ENCODE measurements around the gene STUM. TPM values are rescaled to one million over a fixed set of nuclear protein-coding genes. Genes with fewer than 3 reads are reported as not detected.

The STUM gene
- total RNA-seq, 4 donors from 2014 or later, result 0.92 to 1.9 (median 1.0) TPM

GRCh38 chr1:226626577-226626956 lies 78.0 kb downstream of the STUM start:
- in situ Hi-C loops (cut with MboI; ENCODE audit: low sequenced_read_pairs in 4 of 4) (loop anchor here in 1 of 4 donors (25.0 kb wide), 1 partner anchor 811 kb away; no protein-coding TSS in a partner anchor), intact Hi-C loops (cut with DNase I; ENCODE audit: low total_unique reads) (loop anchor here (5.0 kb wide), 1 partner anchor 816 kb away; no protein-coding TSS in a partner anchor)
- Histone ChIP-seq H3K4me1 (peaks cover 0 to 5% of the 10 kb centered on the region in 2 donors), H3K27ac (peak overlapping the region in 3 of 4 donors; percentile 20 to 38 (median 32)), H3K9me3 (peaks cover 0 to 4% (median 0%) of the 10 kb centered on the region in 3 donors), H3K36me3 (no peaks in the 10 kb centered on the region), H3K4me3 (no peak overlapping the region), H3K27me3 (no peaks in the 10 kb centered on the region)
- TF ChIP-seq CTCF (IDR thresholded peaks at IDR 0.05 in 4 of 5, conservative IDR thresholded peaks at IDR 0.05 in 1 of 5) (peak; percentile 87 to 96 (median 91)), POLR2A (IDR thresholded peaks at IDR 0.05) (no peak)
- ATAC-seq (peak; percentile 73 to 82), DNase-seq (peak; percentile 59 to 68)

- peak overlapping the region in 3 of 4 donors; percentile 20 to 38 (median 32) for H3K27ac ChIP-seq
- ATAC-seq (peak in 1 of 2 donors; percentile 24), DNase-seq (peak in 1 of 2 donors; percentile 17)
- peaks cover 0 to 11% of the 10 kb centered on the region in 2 donors for H3K4me1 ChIP-seq
- no peaks in the 10 kb centered on the region for H3K36me3 ChIP-seq
- H3K27me3 ChIP-seq, result no peaks in the 10 kb centered on the region
- no peak overlapping the region for H3K4me3 ChIP-seq
- in situ Hi-C loops (cut with MboI; ENCODE audit: low sequenced_read_pairs in 4 of 4), result loop anchor here in 1 of 4 donors (25.0 kb wide), 1 partner anchor 810 kb away; no protein-coding TSS in a partner anchor
- peaks cover 0 to 2% (median 0%) of the 10 kb centered on the region in 3 donors for H3K9me3 ChIP-seq
- TF ChIP-seq CTCF (IDR thresholded peaks at IDR 0.05 in 4 of 5, conservative IDR thresholded peaks at IDR 0.05 in 1 of 5) (no peak), POLR2A (IDR thresholded peaks at IDR 0.05) (no peak)
- intact Hi-C loops (cut with DNase I; ENCODE audit: low total_unique reads), result loop anchor here (5.0 kb wide), 1 partner anchor 815 kb away; no protein-coding TSS in a partner anchor
These were observed 78.6 kb downstream of the STUM start for GRCh38 chr1:226627050-226627755.

- Histone ChIP-seq H3K36me3 (no peaks in the 10 kb centered on the region), H3K9me3 (no peaks in the 10 kb centered on the region), H3K4me3 (no peak overlapping the region), H3K4me1 (peaks cover 4 to 17% of the 10 kb centered on the region in 2 donors), H3K27ac (no peak overlapping the region), H3K27me3 (no peaks in the 10 kb centered on the region)
- intact Hi-C loops (cut with DNase I; ENCODE audit: low total_unique reads) (loop anchor here (5.0 kb wide), 1 partner anchor 814 kb away; no protein-coding TSS in a partner anchor), in situ Hi-C loops (cut with MboI; ENCODE audit: low sequenced_read_pairs in 4 of 4) (loop anchor here in 1 of 4 donors (25.0 kb wide), 1 partner anchor 809 kb away; no protein-coding TSS in a partner anchor)
- TF ChIP-seq POLR2A (IDR thresholded peaks at IDR 0.05) (no peak), CTCF (IDR thresholded peaks at IDR 0.05 in 4 of 5, conservative IDR thresholded peaks at IDR 0.05 in 1 of 5) (no peak)
- DNase-seq (peak in 1 of 2 donors; percentile 17), ATAC-seq (no peak)
These were observed 79.5 kb downstream of the STUM start for GRCh38 chr1:226627924-226628611.

GRCh38 chr1:226628612-226629155 lies 80.1 kb downstream of the STUM start:
- Histone ChIP-seq H3K4me3 (no peak overlapping the region), H3K27ac (no peak overlapping the region), H3K9me3 (no peaks in the 10 kb centered on the region), H3K36me3 (no peaks in the 10 kb centered on the region), H3K4me1 (peaks cover 11 to 23% of the 10 kb centered on the region in 2 donors), H3K27me3 (no peaks in the 10 kb centered on the region)
- DNase-seq, result no peak
- no peak for TF ChIP-seq CTCF (IDR thresholded peaks at IDR 0.05 in 4 of 5, conservative IDR thresholded peaks at IDR 0.05 in 1 of 5)
- no peak for TF ChIP-seq POLR2A (IDR thresholded peaks at IDR 0.05)
- intact Hi-C loops (cut with DNase I; ENCODE audit: low total_unique reads), result loop anchor here (5.0 kb wide), 1 partner anchor 814 kb away; no protein-coding TSS in a partner anchor
- in situ Hi-C loops (cut with MboI; ENCODE audit: low sequenced_read_pairs in 4 of 4), result loop anchor here in 1 of 4 donors (25.0 kb wide), 1 partner anchor 809 kb away; no protein-coding TSS in a partner anchor
- no peak for ATAC-seq

Data from gastrocnemius medialis (tissue), 4 donors.